Medulla oblongata (tissue), 1 donor: ENCODE data around the gene TMEM181.
"Not testable (repeated sequence)": the region's sequence is repeated elsewhere in the genome, so short reads cannot be mapped to it uniquely, and the experiment has no call there.

ENCODE experiments used
- DNase-seq: peaks from one replicate; pipeline ENCODE4 v3.0.0-alpha.2; 2015; ENCODE audit errors: extremely low spot score

The TMEM181 gene

DNA sequence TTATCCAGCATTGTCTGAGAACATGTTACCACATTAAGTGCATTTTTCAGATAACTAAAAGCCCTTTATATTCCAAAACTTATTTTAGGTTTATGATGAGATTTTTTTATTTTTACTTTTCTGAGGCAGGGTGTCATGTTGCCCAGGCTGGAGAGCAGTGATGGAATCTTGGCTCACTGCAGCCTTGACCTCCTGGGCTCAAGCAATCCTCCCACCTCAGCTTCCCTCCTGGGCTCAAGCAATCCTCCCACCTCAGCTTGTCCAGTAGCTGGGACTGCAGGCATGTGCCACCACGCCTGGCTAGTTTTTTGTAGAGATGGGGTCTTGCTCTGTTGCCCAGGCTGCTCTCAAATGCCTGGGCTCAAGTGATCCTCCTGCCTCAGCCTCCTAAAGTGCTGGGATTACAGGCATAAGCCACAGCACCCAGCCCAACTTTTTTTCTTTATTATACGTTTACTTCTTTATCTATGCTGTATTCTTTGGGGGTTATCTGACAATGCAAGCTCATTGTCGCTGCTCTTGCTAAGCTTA lies 78.5 kb downstream of the TMEM181 start:
- no peak for DNase-seq

DNA sequence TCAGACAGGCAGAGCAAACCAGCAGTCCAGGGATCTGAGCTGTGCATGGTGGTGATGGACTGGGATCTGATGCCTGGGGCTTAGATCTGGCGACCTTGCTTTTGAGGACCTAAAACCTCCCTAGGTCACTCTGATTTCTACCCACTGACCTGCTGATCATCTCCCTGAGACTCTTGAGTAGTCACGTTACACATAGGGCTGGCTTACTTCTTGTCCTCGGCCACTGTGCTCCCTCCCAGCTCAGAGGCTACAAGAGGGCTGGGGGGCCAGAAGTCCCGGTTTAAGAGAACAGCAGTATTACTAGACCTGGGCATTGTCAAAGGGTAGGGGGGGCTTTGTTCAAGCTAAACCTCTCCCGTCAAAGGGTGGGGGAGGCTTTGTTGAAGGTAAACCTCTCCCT lies 79.2 kb downstream of the TMEM181 start:
- DNase-seq, result no peak

DNA sequence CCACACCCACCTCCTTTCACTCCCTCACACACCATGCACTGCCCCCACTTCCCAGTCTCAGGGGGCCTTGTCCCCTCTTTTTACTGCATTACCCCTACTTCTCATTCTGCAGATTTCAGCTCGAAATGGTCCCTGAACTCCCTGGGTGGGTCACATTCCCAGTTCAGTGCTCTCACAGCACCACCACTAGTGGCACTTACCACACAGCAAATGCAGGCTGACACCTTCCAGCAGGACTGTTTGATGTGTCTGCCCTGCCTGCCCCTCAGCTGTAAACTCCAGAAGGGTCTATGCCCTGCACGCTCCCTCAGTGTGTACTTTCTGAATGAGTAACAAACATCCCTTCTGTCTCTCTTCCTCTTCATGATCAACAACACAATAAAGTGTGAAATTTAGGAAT lies 80.6 kb downstream of the TMEM181 start:
- no peak for DNase-seq

GRCh38 chr6:158642097-158642601 lies 82.3 kb downstream of the TMEM181 start:
- DNase-seq, result no peak

- no peak for DNase-seq
Measured at GRCh38 chr6:158643836-158644230, 83.9 kb downstream of the TMEM181 start.

GRCh38 chr6:158644231-158645063 lies 84.6 kb downstream of the TMEM181 start, which contains the start of gene DYNLT1:
Gene DYNLT1, minus strand, starts transcription at chr6:158644743. Its CDS starts 35 bp downstream, at chr6:158644708.
- peak; percentile 91 for DNase-seq

GRCh38 chr6:158645064-158646022 lies 85.5 kb downstream of the TMEM181 start:
- no peak for DNase-seq

DNA sequence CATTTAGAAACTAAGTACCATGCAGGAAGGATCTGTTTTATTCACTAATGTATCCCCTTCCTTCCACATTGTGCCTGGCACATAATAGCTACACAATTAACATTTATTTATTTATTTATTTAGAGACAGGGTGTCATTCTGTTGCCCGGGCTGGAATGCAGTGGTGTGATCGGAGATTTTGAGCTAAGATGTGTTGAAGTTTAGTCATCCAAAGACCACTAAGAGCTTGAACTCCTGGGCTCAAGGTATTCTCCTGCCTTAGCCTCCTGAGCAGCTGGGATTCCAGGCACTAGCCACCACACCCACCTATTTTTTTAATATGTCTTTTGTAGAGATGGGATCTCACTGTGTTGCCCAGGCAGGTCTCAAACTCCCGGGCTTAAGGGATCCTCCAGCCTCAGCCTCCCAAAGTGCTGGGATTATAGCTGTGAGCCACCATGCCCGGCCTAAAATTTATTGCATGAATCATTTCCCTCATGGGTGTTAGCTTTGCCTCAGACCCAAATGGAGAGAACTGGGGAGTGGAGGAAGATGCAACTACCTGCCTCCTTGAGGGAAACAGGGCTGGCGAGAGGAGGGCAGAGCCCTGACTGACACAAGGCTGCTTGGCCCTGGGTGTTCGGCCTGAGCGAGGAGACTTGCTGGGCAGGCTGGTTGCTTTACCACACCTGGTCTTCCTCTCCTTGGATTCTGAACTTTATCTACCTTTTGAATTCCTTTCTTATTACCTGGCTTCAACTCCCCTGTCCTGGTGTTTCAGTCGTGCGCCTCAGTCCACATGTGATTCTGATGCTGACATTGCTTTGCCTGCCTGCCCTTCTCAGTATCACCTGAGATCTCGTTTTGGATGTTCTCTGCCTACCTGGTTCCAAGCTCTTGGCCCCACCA lies 86.4 kb downstream of the TMEM181 start:
- no peak for DNase-seq

- no peak for DNase-seq
Measured at GRCh38 chr6:158647501-158647900, 87.6 kb downstream of the TMEM181 start.

DNA sequence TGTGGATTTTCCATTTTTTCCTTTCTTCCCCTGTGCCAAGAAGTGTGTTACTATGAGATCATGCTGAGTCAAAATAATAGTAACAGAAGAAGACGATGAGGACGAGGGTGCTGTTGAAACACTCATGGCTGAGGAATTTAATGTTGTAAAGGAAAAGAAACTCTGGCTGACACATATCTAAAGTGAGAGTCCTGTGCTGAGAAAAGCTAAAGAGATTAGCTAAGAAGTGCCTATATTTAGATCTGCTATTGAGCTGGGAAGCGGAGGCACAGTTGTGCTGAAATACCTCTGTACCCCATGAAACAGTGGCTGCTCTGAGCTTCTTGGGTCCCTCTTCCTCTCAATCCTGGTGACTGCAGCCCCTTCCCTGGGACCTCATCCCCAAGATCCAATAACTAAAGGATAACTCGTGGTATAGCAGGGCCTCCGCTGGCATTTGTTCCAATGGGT lies 88.8 kb downstream of the TMEM181 start:
- DNase-seq, result no peak

DNA sequence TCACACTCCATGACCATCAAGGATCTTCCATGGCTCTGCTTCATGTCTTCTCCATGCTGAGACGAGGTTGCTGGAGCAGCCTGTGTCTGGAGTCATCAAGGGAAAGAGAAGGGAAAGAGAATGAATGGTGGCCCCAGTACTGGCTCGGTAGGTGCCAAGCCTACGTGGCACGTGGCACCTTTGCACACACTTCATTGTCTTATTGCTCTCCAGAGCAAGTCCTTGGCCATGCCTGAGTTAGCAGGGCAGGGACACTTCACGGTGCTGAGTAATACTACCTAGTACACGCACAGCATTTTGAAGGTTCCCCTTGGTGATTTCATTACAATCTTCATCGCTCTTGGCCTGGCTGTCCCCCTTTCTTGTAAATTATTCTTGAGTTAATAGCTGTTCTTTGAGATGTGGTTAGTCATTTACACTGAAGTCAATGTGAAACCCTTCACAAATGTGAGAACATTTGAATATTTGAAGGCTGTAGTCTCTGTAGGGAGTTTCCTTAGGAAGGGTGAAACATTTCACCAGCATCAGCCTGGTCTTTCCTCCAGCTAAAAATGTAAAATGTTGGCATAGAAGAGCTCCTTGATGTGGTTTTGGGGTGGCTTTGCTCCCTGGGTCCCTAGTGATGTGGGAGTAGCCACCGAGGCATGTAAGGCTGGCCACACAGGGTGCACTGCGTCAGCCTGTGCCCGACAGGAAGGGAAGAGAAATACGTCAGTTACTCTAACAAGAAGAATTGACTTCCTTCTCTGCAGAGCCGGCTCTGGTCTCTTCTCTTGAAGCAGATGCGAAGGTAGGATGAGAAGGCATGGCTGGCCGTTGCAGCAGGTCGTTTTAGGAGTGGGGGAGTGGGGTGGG lies 89.6 kb downstream of the TMEM181 start, which contains the start of gene SYTL3:
Gene SYTL3 (plus strand): TSS at position 766 of the 855 bp plus-strand sequence. CDS start 13,215 bp downstream, outside the sequence.
- DNase-seq, result peak; percentile 77

GRCh38 chr6:158651981-158652737 lies 92.3 kb downstream of the TMEM181 start:
- DNase-seq, result not testable (repeated sequence)

- peak; percentile 49 for DNase-seq
Measured at GRCh38 chr6:158653577-158654354, 93.9 kb downstream of the TMEM181 start.

GRCh38 chr6:158654498-158654897 lies 94.6 kb downstream of the TMEM181 start:
- DNase-seq, result peak; percentile 87

GRCh38 chr6:158654960-158655489 lies 95.1 kb downstream of the TMEM181 start:
- peak; percentile 69 for DNase-seq

- DNase-seq, result no peak
Measured at GRCh38 chr6:158655569-158656450, 95.9 kb downstream of the TMEM181 start.

- not testable (repeated sequence) for DNase-seq
Measured at GRCh38 chr6:158656986-158657385, 97.1 kb downstream of the TMEM181 start.
